ENCODE data around the gene GGA1. TPM values are rescaled to one million over a fixed set of nuclear protein-coding genes. Genes with fewer than 3 reads are reported as not detected.

GGA1 gene
- total and polyA plus RNA-seq, 10 donors, result 43.4 to 134 (median 83.4) TPM

DNA sequence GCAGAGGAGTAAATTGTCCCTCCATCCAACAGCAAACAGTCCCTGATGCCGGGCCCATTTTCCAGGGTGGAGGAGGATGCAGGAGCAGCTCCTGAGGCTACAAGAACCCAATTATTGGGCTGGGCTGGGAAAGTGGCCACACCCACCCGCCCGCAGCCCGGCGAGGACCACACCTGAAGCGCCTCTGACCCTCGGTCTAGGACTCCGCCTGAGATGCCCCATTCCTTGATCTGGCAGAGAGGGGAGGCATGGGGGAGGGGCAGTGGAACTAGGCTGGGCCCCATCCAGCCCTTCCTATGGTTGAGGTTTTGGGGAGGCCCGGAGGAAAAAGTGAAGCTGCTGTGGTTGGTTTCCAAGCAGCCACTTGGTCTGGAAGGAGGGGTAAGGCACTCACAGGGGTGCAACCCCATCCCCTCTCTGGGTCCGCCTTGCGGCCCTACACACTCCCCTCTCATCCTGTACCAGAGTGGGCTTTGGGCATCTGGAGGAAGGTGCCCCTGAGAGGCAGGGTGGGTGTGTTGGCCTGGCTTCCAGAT, 64.4 kb downstream of the GGA1 start:
- Histone ChIP-seq H3K9me3 (no peaks in the 10 kb centered on the region), H3K27ac (peak overlapping the region in 5 of 8 donors; percentile 18 to 97 (median 68)), H3K4me3 (no peak overlapping the region), H3K36me3 (peaks cover 0 to 3% (median 0%) of the 10 kb centered on the region in 6 donors), H3K4me1 (peaks cover 28 to 64% (median 58%) of the 10 kb centered on the region in 6 donors), H3K27me3 (replicated peaks in 1 of 7) (no peaks in the 10 kb centered on the region)
- TF ChIP-seq, protein P1, sequence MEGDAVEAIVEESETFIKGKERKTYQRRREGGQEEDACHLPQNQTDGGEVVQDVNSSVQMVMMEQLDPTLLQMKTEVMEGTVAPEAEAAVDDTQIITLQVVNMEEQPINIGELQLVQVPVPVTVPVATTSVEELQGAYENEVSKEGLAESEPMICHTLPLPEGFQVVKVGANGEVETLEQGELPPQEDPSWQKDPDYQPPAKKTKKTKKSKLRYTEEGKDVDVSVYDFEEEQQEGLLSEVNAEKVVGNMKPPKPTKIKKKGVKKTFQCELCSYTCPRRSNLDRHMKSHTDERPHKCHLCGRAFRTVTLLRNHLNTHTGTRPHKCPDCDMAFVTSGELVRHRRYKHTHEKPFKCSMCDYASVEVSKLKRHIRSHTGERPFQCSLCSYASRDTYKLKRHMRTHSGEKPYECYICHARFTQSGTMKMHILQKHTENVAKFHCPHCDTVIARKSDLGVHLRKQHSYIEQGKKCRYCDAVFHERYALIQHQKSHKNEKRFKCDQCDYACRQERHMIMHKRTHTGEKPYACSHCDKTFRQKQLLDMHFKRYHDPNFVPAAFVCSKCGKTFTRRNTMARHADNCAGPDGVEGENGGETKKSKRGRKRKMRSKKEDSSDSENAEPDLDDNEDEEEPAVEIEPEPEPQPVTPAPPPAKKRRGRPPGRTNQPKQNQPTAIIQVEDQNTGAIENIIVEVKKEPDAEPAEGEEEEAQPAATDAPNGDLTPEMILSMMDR (IDR thresholded peaks at IDR 0.05 in 8 of 11, conservative IDR thresholded peaks at IDR 0.05 in 3 of 11), result no peak
- no peak for TF ChIP-seq POLR2A (IDR thresholded peaks at IDR 0.05)
- peak in 1 of 3 donors; percentile 12 for TF ChIP-seq POLR2AphosphoS5 (IDR thresholded peaks at IDR 0.05)
- 44 to 70% (median 57%) methylated on average over 5 to 11 of the region's 11 CpGs for WGBS, 5 donors
- intact Hi-C loops (cut with DNase I; ENCODE audit: low total_unique reads), result no loop called here
- DNase-seq, result no peak

DNA sequence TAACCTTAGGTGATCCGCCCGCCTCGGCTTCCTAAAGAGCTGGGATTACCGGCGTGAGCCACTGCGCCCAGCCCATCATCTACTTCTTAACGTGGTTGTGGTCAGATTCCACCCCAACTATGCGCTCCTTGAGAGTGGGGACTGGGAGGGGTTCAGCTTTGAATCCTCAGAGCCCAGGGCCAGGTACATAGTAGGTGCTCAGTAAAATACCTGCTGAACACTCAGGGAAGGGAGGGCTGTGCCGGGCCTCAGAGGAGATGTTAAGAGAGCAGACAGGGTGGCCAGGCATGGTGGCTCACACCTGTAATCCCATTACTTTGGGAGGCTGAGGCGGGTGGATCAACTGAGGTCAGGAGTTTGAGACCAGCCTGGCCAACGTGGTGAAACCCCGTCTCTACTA, 65.6 kb downstream of the GGA1 start:
- H3K9me3 ChIP-seq, result no peaks in the 10 kb centered on the region
- DNase-seq, result no peak
- H3K4me1 ChIP-seq, result peaks cover 28 to 75% (median 63%) of the 10 kb centered on the region in 6 donors
- H3K27me3 ChIP-seq (replicated peaks in 1 of 7), result no peaks in the 10 kb centered on the region
- H3K27ac ChIP-seq, result peak overlapping the region in 7 of 8 donors; percentile 92 to 99 (median 96)
- WGBS, 5 donors, result 71 to 83% (median 80%) methylated on average over 12 of the region's 12 CpGs
- no peak overlapping the region for H3K4me3 ChIP-seq
- TF ChIP-seq POLR2A (IDR thresholded peaks at IDR 0.05), result no peak
- TF ChIP-seq, protein P1 (IDR thresholded peaks at IDR 0.05 in 8 of 11, conservative IDR thresholded peaks at IDR 0.05 in 3 of 11), result no peak
- no peak for TF ChIP-seq POLR2AphosphoS5 (IDR thresholded peaks at IDR 0.05)
- intact Hi-C loops (cut with DNase I; ENCODE audit: low total_unique reads), result no loop called here
- H3K36me3 ChIP-seq, result peaks cover 0 to 16% (median 0%) of the 10 kb centered on the region in 6 donors

DNA sequence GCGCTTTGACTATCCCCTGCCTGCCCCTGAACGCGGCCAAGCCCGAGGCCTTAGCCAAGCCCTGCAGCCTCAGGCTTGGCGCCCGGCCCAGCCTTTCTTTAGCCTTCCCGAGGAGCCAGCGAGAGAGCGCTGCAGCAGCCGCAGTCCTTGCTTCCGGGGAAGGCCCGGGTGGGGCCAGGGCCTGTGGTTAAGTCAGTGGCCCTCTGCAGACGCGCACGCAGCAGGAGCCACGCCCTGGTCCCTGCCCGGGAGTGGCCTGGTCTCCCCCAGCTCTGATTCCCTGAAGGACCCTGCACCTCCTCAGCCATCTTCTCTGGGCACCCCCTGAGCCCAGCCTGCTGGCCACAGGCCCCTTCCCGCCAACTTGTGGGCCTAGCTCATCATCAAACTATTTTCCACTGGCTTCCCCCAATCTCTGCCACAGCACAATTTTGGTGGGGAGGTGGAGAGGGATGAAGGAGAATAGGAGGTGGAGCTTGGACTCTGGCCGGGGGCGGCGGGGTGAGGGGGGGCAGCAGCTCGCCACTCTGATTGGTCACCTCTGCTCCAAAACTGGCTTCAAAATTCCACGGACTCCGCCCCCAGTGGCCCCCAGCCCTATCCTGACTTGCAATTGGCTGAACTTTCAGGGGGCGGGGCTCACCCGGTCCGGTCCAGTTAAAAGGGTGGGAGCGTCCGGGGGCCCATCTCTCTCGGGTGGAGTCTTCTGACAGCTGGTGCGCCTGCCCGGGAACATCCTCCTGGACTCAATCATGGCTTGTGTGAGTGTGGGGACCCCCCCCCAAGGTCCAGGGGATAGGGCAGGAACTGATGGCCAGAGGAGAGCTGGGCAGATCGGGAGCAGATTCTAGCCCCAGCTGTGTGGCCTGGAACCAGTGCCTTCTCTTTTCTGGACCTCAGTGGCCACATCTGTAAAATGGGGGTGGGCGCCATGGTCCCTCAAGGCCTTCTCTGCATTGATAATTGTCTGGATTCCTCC, 66.6 kb downstream of the GGA1 start, which contains the start of gene LGALS1:
LGALS1 (plus strand) TSS at position 686 of the 979 bp plus-strand sequence; CDS start at position 753, 67 bp downstream.
- Histone ChIP-seq H3K9me3 (no peaks in the 10 kb centered on the region), H3K4me3 (peak within 1 kb of the TSS; percentile 47 to 87 (median 62)), H3K4me1 (peaks cover 28 to 75% (median 63%) of the 10 kb centered on the region in 6 donors), H3K36me3 (peaks cover 0 to 25% (median 2%) of the 10 kb centered on the region in 6 donors), H3K27me3 (replicated peaks in 1 of 7) (no peaks in the 10 kb centered on the region), H3K27ac (peak within 1 kb of the TSS; percentile 92 to 99 (median 96))
- intact Hi-C loops (cut with DNase I; ENCODE audit: low total_unique reads), result no loop called here
- 9 to 20% (median 13%) methylated on average over 28 to 34 of the region's 34 CpGs for WGBS, 5 donors
- TF ChIP-seq POLR2AphosphoS5 (IDR thresholded peaks at IDR 0.05) (peak; percentile 55 to 86 (median 81)), POLR2A (IDR thresholded peaks at IDR 0.05) (no peak)
- TF ChIP-seq, protein P1 (IDR thresholded peaks at IDR 0.05 in 8 of 11, conservative IDR thresholded peaks at IDR 0.05 in 3 of 11), result peak in 2 of 11 experiments; percentile 15 to 27
- peak; percentile 94 for DNase-seq

Data from spleen (tissue), 11 donors.